AG04450 (cell line): ENCODE measurements around the gene TBC1D7. TPM values are rescaled to one million over a fixed set of nuclear protein-coding genes. Genes with fewer than 3 reads are reported as not detected.

Experiments used
- CTCF ChIA-PET: fragments of 300-600, 350-600 bp; formaldehyde crosslinking; extraction: SDS; loops from one replicate; lab custom pipeline; 2022; ENCODE audit warnings: antibody characterized with exemption, inconsistent platforms; lab: Charles Lee
- POLR2A ChIA-PET: fragments of 350-600 bp; formaldehyde crosslinking; extraction: SDS; loops from one replicate; lab custom pipeline; 2021; ENCODE audit warnings: antibody characterized with exemption, inconsistent platforms; lab: Yijun Ruan, JAX
- DNase-seq: peaks from one replicate; pipeline ENCODE4 v3.0.0-alpha.2; 2011; ENCODE audit warnings: low read depth, low spot score
- H3K27ac ChIP-seq: one replicate; pipeline ENCODE4 v1.5.1; 2012; ENCODE audit warnings: low read depth, low read length, control low read depth
- H3K27me3 ChIP-seq: one replicate; pipeline ENCODE4 v1.6.0; 2012; ENCODE audit warnings: low read length; ENCODE audit not compliant: control insufficient read depth, insufficient read depth
- H3K4me3 ChIP-seq: 2 replicates; pipeline ENCODE4 v1.5.1; 2011; ENCODE audit warnings: mild to moderate bottlenecking, low read depth, low read length, control low read depth
- H3K9me3 ChIP-seq: 2 replicates; pipeline ENCODE4 v1.5.1; 2012; ENCODE audit warnings: low read length; ENCODE audit not compliant: control insufficient read depth, insufficient read depth
- polyA plus RNA-seq: library from polyadenylated mRNA; depleted of rRNA; stranded (reverse); fragments of >200 nt; gene quantifications from 2 replicates; pipeline ENCODE4 v1.2.3, GENCODE V29; 2011
- TF ChIP-seq, protein P1 (sequence below): IDR thresholded peaks from 2 replicates; pipeline ENCODE4 v1.5.1; 2011; ENCODE audit warnings: low read depth, low read length, control low read depth, inconsistent platforms

Gene TBC1D7
- polyA plus RNA-seq, 1 experiment: 37.6 TPM

GRCh38 chr6:13302751-13303667, 25.3 kb downstream of the TBC1D7 start:
- POLR2A ChIA-PET: interaction anchor here (0.5 to 2.2 kb wide), 8 partner anchors 25 to 575 kb away, joined by 3 to 23 read pairs (median 3); partner anchors contain the start of genes NOL7, SIRT5 and TBC1D7
- peak overlapping the region; percentile 94 for H3K27ac ChIP-seq
- TF ChIP-seq, protein P1, sequence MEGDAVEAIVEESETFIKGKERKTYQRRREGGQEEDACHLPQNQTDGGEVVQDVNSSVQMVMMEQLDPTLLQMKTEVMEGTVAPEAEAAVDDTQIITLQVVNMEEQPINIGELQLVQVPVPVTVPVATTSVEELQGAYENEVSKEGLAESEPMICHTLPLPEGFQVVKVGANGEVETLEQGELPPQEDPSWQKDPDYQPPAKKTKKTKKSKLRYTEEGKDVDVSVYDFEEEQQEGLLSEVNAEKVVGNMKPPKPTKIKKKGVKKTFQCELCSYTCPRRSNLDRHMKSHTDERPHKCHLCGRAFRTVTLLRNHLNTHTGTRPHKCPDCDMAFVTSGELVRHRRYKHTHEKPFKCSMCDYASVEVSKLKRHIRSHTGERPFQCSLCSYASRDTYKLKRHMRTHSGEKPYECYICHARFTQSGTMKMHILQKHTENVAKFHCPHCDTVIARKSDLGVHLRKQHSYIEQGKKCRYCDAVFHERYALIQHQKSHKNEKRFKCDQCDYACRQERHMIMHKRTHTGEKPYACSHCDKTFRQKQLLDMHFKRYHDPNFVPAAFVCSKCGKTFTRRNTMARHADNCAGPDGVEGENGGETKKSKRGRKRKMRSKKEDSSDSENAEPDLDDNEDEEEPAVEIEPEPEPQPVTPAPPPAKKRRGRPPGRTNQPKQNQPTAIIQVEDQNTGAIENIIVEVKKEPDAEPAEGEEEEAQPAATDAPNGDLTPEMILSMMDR: no peak
- peak overlapping the region; percentile 45 for H3K4me3 ChIP-seq
- H3K9me3 ChIP-seq: no peaks in the 10 kb centered on the region
- CTCF ChIA-PET: interaction anchor here (0.7 to 4.4 kb wide), 3 partner anchors 108 to 391 kb away, joined by 3 to 25 read pairs (median 4); partner anchors contain the start of gene NOL7
- H3K27me3 ChIP-seq: no peaks in the 10 kb centered on the region
- peak; percentile 85 for DNase-seq

DNA sequence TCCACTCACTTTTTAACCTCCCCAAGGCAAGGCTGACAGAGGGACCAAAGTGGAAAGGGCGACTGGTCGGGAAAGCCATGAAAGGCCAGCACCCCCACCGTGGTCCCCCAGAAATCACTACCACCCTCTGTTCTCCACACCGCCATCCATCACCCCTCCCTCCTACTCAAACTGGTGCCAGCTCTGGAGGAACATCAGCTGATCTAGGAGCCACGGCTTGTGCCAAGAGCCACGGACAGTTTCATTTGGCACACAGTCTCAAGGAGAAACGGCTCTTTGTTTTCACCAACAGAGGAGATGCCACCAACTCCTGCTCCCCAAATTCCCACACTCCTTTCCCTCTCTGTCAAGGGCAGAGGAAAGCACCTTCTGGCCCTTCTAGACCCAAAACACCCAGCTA, 26.0 kb downstream of the TBC1D7 start:
- TF ChIP-seq, protein P1: no peak
- ChIA-PET POLR2A (interaction anchor here (0.6 to 2.2 kb wide), 5 partner anchors 25 to 573 kb away, joined by 3 to 23 read pairs (median 4); partner anchors contain the start of genes NOL7, SIRT5 and TBC1D7), CTCF (interaction anchor here (4.4 kb wide), 1 partner anchor 107 kb away, joined by 25 read pairs; no protein-coding TSS in a partner anchor)
- Histone ChIP-seq H3K9me3 (no peaks in the 10 kb centered on the region), H3K4me3 (no peak overlapping the region), H3K27me3 (no peaks in the 10 kb centered on the region), H3K27ac (peak overlapping the region; percentile 94)
- DNase-seq: no peak

DNA sequence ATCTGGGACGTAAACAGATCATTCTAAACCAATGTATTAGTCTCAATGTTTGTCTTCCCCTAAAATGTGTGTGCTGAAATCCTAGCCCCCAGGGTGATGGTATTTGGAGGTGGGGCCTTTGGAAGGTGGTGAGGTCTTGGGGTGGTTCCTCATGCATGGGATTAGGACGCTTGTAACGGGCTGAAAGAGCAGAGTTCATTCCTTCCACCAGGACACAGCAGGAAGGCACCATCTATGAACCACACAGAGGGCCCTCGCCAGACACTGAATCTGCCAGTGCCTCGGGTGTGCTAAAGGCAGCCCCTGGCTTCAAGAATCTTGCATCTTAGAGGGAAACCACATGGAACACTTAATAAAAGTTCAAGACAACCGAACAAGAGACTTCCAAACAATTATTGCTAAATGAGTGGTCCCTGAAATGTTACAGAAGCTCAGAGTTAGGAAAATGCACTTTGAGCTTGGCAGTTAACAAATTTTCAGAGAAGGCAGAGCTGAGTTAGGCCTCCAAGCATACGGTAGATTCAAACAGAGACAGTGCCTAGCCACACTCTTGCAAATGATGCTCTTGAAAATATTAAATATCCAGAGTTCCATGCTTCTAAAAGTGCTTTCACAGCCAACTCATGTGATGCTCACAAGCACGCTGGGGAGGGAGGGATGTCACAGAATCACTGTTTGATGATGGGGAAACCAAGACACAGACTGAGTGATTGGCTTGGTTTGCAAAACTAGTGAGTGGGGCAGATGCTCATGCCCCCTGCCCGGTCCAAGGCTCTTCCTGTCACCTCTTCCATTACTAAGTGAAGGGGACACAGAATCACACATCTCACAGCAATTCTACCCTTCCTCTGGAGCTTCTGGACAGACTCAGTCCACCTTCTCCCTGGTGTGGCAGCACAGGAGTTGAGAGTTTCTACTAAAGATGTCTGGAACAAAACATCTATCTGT, 27.4 kb downstream of the TBC1D7 start:
- DNase-seq: no peak
- Histone ChIP-seq H3K4me3 (no peak overlapping the region), H3K27ac (no peak overlapping the region), H3K27me3 (no peaks in the 10 kb centered on the region), H3K9me3 (no peaks in the 10 kb centered on the region)
- ChIA-PET POLR2A (interaction anchor here (2.2 kb wide), 1 partner anchor 27 kb away, joined by 23 read pairs; the partner anchor contains the start of gene TBC1D7), CTCF (interaction anchor here (1.4 to 4.4 kb wide), 2 partner anchors 106 to 274 kb away, joined by 4 to 25 read pairs; partner anchors contain the start of gene SIRT5)
- TF ChIP-seq, protein P1: peak; percentile 25

DNA sequence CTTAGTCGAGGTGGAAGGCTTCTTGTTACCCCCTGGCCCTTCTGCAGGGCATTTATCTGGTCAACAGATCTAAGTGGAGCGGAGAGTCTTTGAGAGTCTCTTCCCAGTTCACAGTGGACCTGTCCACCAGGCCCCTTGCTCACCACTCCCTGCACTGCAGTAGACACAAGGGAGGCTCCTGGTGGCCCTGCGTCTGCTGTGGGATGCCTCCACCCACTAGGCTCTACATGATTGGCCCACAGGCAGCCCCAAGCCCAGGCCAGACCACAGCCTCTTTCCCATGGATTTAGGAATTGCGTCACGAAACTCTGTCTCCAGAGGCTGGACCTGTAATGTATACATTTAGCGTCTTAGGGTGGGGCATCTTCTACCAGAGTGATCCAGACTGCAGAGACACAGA, 28.4 kb downstream of the TBC1D7 start:
- DNase-seq: no peak
- no peaks in the 10 kb centered on the region for H3K9me3 ChIP-seq
- H3K27ac ChIP-seq: no peak overlapping the region
- ChIA-PET POLR2A (no interaction called here), CTCF (no interaction called here)
- H3K27me3 ChIP-seq: no peaks in the 10 kb centered on the region
- no peak overlapping the region for H3K4me3 ChIP-seq
- TF ChIP-seq, protein P1: no peak
